Keratinocyte (primary cell): ENCODE results near the gene TPK1.

ENCODE experiments used
- EZH2 ChIP-seq: IDR thresholded peaks from one replicate; pipeline ENCODE4 v1.6.1; 2012; ENCODE audit warnings: inconsistent platforms, mild to moderate bottlenecking, low read length, moderate library complexity
- TF ChIP-seq, protein P1 (sequence below), 3 experiments: IDR thresholded peaks in 1 of 3; conservative IDR thresholded peaks in 1 of 3; optimal IDR thresholded peaks in 1 of 3; 2 replicates in 2 of 3; 3 replicates in 1 of 3; pipeline versions ENCODE3 to v1.5.1; 2011; ENCODE audit warnings: low read length in 3 of 3, mild to moderate bottlenecking in 3 of 3, moderate library complexity in 2 of 3, control low read depth in 1 of 3, inconsistent platforms in 1 of 3; ENCODE audit not compliant: insufficient read depth in 2 of 3; ENCODE audit errors: extremely low read depth in 1 of 3

DNA sequence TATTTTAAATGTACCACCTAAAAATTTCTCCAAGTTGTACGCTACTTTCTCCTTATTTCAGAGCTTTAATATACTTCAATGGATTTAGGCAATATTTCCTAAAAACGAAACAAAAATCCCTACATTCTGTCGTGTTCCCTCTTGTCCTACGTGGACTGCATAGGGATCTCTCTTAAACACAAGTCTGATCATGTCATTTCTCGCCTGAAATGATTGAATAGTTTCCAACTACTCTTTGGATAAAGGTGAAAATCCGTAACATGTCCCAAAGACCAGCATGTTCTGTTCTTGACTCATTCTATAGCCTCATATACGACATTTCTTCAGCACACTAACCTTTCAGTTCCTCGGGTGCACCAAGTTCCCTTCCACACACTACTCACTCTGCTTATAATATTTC is 17.7 kb upstream of the TPK1 start:
- TF ChIP-seq, protein P1, sequence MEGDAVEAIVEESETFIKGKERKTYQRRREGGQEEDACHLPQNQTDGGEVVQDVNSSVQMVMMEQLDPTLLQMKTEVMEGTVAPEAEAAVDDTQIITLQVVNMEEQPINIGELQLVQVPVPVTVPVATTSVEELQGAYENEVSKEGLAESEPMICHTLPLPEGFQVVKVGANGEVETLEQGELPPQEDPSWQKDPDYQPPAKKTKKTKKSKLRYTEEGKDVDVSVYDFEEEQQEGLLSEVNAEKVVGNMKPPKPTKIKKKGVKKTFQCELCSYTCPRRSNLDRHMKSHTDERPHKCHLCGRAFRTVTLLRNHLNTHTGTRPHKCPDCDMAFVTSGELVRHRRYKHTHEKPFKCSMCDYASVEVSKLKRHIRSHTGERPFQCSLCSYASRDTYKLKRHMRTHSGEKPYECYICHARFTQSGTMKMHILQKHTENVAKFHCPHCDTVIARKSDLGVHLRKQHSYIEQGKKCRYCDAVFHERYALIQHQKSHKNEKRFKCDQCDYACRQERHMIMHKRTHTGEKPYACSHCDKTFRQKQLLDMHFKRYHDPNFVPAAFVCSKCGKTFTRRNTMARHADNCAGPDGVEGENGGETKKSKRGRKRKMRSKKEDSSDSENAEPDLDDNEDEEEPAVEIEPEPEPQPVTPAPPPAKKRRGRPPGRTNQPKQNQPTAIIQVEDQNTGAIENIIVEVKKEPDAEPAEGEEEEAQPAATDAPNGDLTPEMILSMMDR (optimal IDR thresholded peaks at IDR 0.05 in 1 of 3, IDR thresholded peaks at IDR 0.05 in 1 of 3, conservative IDR thresholded peaks at IDR 0.05 in 1 of 3; ENCODE audit: extremely low read depth in 1 of 3, insufficient read depth in 2 of 3, low read length in 3 of 3), result no peak
- no peak for TF ChIP-seq EZH2
